Mucosa of stomach (tissue), 1 donor: ENCODE measurements around the gene PRG2.
"Not testable (repeated sequence)": the region's sequence is repeated elsewhere in the genome, so short reads cannot be mapped to it uniquely, and the experiment has no call there.

ENCODE experiments used
- H3K27me3 ChIP-seq: one replicate; pipeline ENCODE4 v1.7.0; 2013; ENCODE audit warnings: mild to moderate bottlenecking, low read length; ENCODE audit not compliant: control insufficient read depth, insufficient read depth
- H3K36me3 ChIP-seq: one replicate; pipeline ENCODE4 v1.7.0; 2013; ENCODE audit warnings: low read length; ENCODE audit not compliant: control insufficient read depth, insufficient read depth
- H3K4me1 ChIP-seq: one replicate; pipeline ENCODE4 v1.7.0; 2013; ENCODE audit warnings: mild to moderate bottlenecking, low read length; ENCODE audit not compliant: control insufficient read depth, insufficient read depth
- H3K4me3 ChIP-seq: one replicate; pipeline ENCODE4 v1.7.0; 2013; ENCODE audit warnings: low read length
- H3K9ac ChIP-seq: one replicate; pipeline ENCODE4 v1.7.0; 2013; ENCODE audit warnings: mild to moderate bottlenecking, low read length, moderate library complexity
- H3K9me3 ChIP-seq: one replicate; pipeline ENCODE4 v1.7.0; 2013; ENCODE audit warnings: mild to moderate bottlenecking, low read length, moderate library complexity; ENCODE audit not compliant: control insufficient read depth
- donor health status: Pancreatic carcinoma.

PRG2 gene

GRCh38 chr11:57403003-57403801 lies 12.8 kb upstream of the PRG2 start:
- not testable (repeated sequence) for H3K9ac ChIP-seq, H3K4me1 ChIP-seq, H3K9me3 ChIP-seq, H3K27me3 ChIP-seq, H3K36me3 ChIP-seq, H3K4me3 ChIP-seq

- Histone ChIP-seq H3K9ac (no peak overlapping the region), H3K9me3 (no peaks in the 10 kb centered on the region), H3K36me3 (no peaks in the 10 kb centered on the region), H3K27me3 (no peaks in the 10 kb centered on the region), H3K4me3 (no peak overlapping the region), H3K4me1 (no peaks in the 10 kb centered on the region)
Measured at GRCh38 chr11:57402188-57403002, 11.9 kb upstream of the PRG2 start.

GRCh38 chr11:57399972-57400578 lies 9.6 kb upstream of the PRG2 start:
- no peaks in the 10 kb centered on the region for H3K4me1 ChIP-seq

GRCh38 chr11:57399221-57399620 lies 8.8 kb upstream of the PRG2 start:
- H3K4me1 ChIP-seq = no peaks in the 10 kb centered on the region
- no peaks in the 10 kb centered on the region for H3K27me3 ChIP-seq
- H3K4me3 ChIP-seq = no peak overlapping the region
- H3K9ac ChIP-seq = no peak overlapping the region
- H3K36me3 ChIP-seq = no peaks in the 10 kb centered on the region
- no peaks in the 10 kb centered on the region for H3K9me3 ChIP-seq

More at GRCh38 chr11:57399972-57400578, 9.6 kb upstream of the PRG2 start:
- no peaks in the 10 kb centered on the region for H3K27me3 ChIP-seq
- H3K36me3 ChIP-seq = no peaks in the 10 kb centered on the region
- no peak overlapping the region for H3K4me3 ChIP-seq
- no peak overlapping the region for H3K9ac ChIP-seq
- no peaks in the 10 kb centered on the region for H3K9me3 ChIP-seq

- no peaks in the 10 kb centered on the region for H3K36me3 ChIP-seq
- no peaks in the 10 kb centered on the region for H3K4me1 ChIP-seq
- H3K4me3 ChIP-seq = no peak overlapping the region
- no peaks in the 10 kb centered on the region for H3K27me3 ChIP-seq
- no peak overlapping the region for H3K9ac ChIP-seq
- no peaks in the 10 kb centered on the region for H3K9me3 ChIP-seq
Measured at GRCh38 chr11:57397394-57397990, 7.0 kb upstream of the PRG2 start.

GRCh38 chr11:57396744-57397143 lies 6.3 kb upstream of the PRG2 start:
- Histone ChIP-seq H3K9ac (no peak overlapping the region), H3K36me3 (no peaks in the 10 kb centered on the region), H3K27me3 (no peaks in the 10 kb centered on the region), H3K9me3 (no peaks in the 10 kb centered on the region), H3K4me3 (no peak overlapping the region), H3K4me1 (no peaks in the 10 kb centered on the region)

DNA sequence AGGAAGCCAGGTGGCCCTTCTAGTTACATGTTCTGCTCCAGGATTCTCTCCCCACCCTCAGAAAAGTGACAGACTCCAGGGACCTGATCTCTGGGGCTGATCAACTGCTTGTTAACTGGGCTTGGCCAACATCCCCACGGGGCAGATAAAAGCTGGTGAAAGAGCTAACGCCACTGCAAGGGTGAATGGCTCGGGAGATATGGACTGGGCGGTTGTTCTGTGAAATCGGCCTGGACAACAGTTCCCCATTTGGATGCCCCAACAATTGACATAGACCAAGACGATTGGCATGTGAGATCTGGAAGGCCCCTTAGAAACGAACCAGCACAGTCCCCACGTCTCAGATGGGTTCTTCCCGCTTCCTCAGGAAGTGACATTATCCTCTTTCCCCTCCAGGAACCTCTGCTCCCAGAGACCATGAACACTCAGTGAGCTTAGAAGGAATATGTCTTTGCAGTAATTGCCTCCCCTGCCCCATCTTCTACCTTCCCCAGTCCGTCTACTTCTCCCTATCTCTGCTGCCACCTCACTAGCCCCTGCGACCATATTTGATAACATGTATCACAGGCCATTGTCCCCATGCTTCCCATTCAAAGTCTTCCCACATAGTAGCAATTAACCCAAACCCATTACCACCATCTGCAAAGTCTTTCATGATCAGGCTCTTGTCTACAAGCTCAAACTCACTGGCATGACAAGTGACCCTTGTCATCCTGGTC lies 5.6 kb upstream of the PRG2 start:
- Histone ChIP-seq H3K4me3 (no peak overlapping the region), H3K4me1 (no peaks in the 10 kb centered on the region), H3K9ac (no peak overlapping the region), H3K36me3 (no peaks in the 10 kb centered on the region), H3K27me3 (no peaks in the 10 kb centered on the region), H3K9me3 (no peaks in the 10 kb centered on the region)

DNA sequence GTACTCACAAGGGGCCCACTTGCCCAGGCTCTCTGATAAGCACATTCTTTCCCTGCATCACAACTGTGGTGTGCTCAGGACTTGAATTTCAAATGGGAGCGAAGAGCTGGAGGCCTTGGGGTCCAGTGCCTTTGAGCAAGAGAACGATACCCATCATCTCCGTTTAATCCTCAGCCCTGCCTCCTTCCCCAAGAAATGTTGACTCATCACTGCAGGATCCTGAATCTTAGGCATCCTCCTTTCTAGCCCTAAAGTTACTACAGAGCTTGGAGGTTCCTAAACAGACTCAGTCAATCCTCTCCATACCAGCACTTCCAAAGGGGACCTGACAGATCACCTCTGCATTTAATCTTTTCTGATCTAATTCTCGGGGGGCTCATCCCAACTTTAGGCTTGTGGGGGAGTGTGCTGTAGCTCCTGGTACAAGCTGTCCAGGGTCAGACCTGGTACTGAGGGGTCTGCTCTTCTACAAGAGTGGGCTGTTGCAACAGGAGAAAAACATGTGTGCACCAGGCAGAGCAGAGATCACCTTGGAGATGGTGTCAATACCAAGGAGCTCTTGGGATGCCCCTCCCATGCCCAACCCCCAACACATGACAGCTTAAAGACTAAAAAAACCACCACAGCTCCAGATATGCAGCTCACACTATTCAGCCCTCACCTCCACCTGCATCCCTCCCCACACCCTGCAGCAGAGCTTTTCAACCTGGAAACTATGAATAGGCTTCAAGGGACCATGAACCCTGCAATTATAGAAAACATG lies 3.9 kb upstream of the PRG2 start:
- no peaks in the 10 kb centered on the region for H3K9me3 ChIP-seq

DNA sequence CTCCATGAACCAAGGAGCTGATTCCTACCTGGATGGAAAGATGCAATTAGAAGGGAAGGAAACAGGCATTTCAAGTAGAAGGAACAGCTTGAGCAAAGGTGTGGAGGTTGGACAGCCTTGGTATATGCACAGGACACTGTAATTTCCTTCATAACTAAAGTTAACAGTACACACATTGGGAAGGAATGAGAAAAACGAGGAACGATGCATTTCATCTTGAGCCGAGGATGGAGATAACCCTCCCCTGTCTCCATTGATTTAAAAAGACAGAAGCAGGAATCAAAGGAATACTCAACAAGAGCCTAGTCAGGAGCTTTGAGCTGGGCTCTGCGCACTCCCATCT lies 2.3 kb upstream of the PRG2 start:
- H3K4me3 ChIP-seq = no peak overlapping the region

More for the DNA sequence above, 3.9 kb upstream of the PRG2 start:
- no peak overlapping the region for H3K9ac ChIP-seq
- no peaks in the 10 kb centered on the region for H3K27me3 ChIP-seq
- no peak overlapping the region for H3K4me3 ChIP-seq
- H3K36me3 ChIP-seq = no peaks in the 10 kb centered on the region
- no peaks in the 10 kb centered on the region for H3K4me1 ChIP-seq

GRCh38 chr11:57392066-57392762 lies 1.8 kb upstream of the PRG2 start:
- no peak overlapping the region for H3K4me3 ChIP-seq
- H3K27me3 ChIP-seq = no peaks in the 10 kb centered on the region
- no peaks in the 10 kb centered on the region for H3K36me3 ChIP-seq
- no peaks in the 10 kb centered on the region for H3K9me3 ChIP-seq
- H3K9ac ChIP-seq = no peak overlapping the region
- H3K4me1 ChIP-seq = no peaks in the 10 kb centered on the region

More for the DNA sequence above, 2.3 kb upstream of the PRG2 start:
- Histone ChIP-seq H3K9me3 (no peaks in the 10 kb centered on the region), H3K4me1 (no peaks in the 10 kb centered on the region), H3K27me3 (no peaks in the 10 kb centered on the region), H3K9ac (no peak overlapping the region), H3K36me3 (no peaks in the 10 kb centered on the region)
